HUES48 (cell line): Measurements from ENCODE around the gene COX7B2.

Source experiments
- H3K27ac ChIP-seq: one replicate; pipeline ENCODE4 v1.7.0; 2013; ENCODE audit warnings: low read depth, low read length, inconsistent platforms
- H3K27me3 ChIP-seq: 2 replicates; pipeline ENCODE4 v1.6.1; 2013; ENCODE audit warnings: mild to moderate bottlenecking, low read length; ENCODE audit not compliant: control insufficient read depth, insufficient read depth
- H3K36me3 ChIP-seq: 2 replicates; pipeline ENCODE4 v1.6.1; 2013; ENCODE audit warnings: low read length; ENCODE audit not compliant: control insufficient read depth, insufficient read depth
- H3K4me1 ChIP-seq: 2 replicates; pipeline ENCODE4 v1.6.1; 2013; ENCODE audit warnings: mild to moderate bottlenecking, low read length; ENCODE audit not compliant: control insufficient read depth, insufficient read depth
- H3K4me3 ChIP-seq: 2 replicates; pipeline ENCODE4 v1.5.1; 2013; ENCODE audit warnings: mild to moderate bottlenecking, low read depth, low read length
- H3K9ac ChIP-seq: 2 replicates; pipeline ENCODE4 v1.6.1; 2013; ENCODE audit warnings: mild to moderate bottlenecking, low read depth, low read length, moderate library complexity
- H3K9me3 ChIP-seq: 2 replicates; pipeline ENCODE4 v1.6.1; 2013; ENCODE audit warnings: low read length; ENCODE audit not compliant: control insufficient read depth, insufficient read depth

The COX7B2 gene, protein sequence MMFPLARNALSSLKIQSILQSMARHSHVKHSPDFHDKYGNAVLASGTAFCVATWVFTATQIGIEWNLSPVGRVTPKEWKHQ

DNA sequence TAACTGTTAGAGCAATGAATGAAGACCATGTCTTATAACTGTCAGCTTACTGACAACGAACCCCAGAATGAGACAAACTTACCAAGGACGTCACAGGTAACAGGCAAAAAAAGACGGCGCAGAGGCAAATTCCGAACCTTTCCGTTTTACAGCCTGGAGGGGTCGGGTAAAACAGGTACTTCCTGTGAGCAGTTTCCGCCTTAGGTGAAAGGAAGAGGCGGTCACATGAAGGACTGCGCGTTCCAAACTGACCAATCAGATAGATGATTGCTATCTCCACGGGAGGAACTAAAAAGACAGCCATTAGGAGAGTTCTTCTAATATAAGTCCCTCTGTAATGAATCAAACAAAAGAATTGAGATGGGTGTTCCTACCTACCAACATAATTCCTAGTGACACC, at the start of gene COX7B2:
Gene COX7B2, minus strand, starts transcription at position 168 of the 400 bp plus-strand sequence. CDS start 174,053 bp downstream, outside the sequence.
- H3K9ac ChIP-seq: no peak within 1 kb of the TSS
- H3K4me1 ChIP-seq: no peaks in the 10 kb centered on the region
- no peak within 1 kb of the TSS for H3K27ac ChIP-seq
- no peaks in the 10 kb centered on the region for H3K27me3 ChIP-seq
- no peak within 1 kb of the TSS for H3K4me3 ChIP-seq
- no peaks in the 10 kb centered on the region for H3K9me3 ChIP-seq
- no peaks in the 10 kb centered on the region for H3K36me3 ChIP-seq

DNA sequence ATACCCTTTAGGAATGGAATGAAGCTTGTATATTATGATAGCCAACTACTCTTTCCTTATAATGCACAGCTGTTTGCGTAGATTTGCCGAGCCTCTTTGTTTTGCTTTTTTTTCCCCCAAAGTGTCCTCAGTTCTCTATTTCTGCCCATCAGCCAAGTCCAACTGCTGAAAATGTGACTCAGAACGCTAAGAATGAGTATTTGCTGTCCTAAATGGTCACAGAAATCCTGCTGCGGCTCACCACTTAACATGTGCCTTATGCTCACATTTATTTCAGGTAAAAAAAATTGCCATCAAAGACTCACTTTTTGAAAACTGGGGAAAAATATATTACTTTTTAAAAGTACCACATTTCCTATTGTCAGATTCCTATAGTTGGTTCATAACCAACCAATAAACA, 47.4 kb upstream of the COX7B2 start:
- H3K36me3 ChIP-seq: no peaks in the 10 kb centered on the region
- H3K4me3 ChIP-seq: no peak overlapping the region
- H3K27me3 ChIP-seq: no peaks in the 10 kb centered on the region
- H3K9me3 ChIP-seq: no peaks in the 10 kb centered on the region
- no peak overlapping the region for H3K27ac ChIP-seq
- H3K4me1 ChIP-seq: no peaks in the 10 kb centered on the region
- H3K9ac ChIP-seq: no peak overlapping the region

DNA sequence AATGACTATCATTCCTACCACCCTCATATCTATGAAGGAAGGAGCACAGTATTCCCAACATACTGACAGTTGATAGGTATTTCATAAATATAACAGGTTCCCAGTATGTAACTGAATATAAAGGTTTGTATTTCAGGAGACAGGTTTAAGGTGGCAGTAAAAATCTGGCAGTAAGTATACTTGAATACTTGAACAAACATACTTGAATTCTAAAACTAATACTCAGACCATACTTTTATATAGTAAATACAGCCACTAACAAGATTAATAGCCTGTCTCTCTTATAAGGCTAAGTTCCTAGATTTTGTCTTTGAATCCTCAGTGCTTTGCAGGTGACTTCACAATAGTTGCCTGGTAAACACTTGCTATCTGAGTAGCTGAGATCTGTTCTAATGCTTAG, 46.6 kb upstream of the COX7B2 start:
- Histone ChIP-seq H3K4me3 (no peak overlapping the region), H3K9me3 (no peaks in the 10 kb centered on the region), H3K4me1 (no peaks in the 10 kb centered on the region), H3K9ac (no peak overlapping the region), H3K27me3 (no peaks in the 10 kb centered on the region), H3K27ac (no peak overlapping the region), H3K36me3 (no peaks in the 10 kb centered on the region)

DNA sequence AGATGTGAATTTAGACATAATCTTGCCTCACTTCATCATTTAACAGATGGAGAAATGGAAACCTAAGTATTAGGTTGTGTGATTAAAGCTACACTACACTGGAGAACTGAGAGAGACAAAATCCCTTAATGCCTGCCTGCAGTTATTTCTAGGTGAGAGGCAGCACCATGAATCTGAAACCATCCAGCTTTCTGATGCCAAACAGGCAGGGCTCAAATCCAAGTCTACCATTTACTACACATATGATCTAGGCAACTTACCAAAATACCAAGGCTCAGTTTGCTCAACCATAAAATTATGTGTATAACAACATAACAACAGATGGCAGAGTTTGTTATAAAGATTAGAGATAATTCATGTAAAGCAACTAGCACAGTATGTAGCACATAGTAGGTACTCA, 45.6 kb upstream of the COX7B2 start:
- H3K9ac ChIP-seq: no peak overlapping the region
- H3K27me3 ChIP-seq: no peaks in the 10 kb centered on the region
- H3K9me3 ChIP-seq: no peaks in the 10 kb centered on the region
- no peak overlapping the region for H3K27ac ChIP-seq
- no peaks in the 10 kb centered on the region for H3K4me1 ChIP-seq
- H3K36me3 ChIP-seq: no peaks in the 10 kb centered on the region
- no peak overlapping the region for H3K4me3 ChIP-seq

DNA sequence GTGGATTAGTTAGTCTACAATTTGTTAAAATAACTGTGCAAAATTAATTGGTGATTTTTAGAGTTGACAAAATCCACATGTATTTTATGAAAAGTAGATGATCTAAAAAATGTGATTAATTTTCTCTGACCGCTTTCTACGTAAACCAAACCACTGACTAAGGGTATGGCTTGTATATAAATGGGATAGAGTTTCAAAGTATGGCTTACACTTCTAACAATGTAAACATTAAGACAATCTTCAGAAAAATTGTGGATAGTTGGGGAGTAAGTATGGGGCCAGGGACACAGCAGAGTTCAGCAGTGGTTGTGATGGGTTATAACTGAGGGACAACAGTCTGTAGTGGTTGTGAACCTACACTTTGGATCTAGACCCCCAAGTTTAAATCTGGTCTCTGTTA, 44.5 kb upstream of the COX7B2 start:
- Histone ChIP-seq H3K4me1 (no peaks in the 10 kb centered on the region), H3K36me3 (no peaks in the 10 kb centered on the region), H3K27ac (no peak overlapping the region), H3K4me3 (no peak overlapping the region), H3K9me3 (no peaks in the 10 kb centered on the region), H3K9ac (no peak overlapping the region), H3K27me3 (no peaks in the 10 kb centered on the region)

DNA sequence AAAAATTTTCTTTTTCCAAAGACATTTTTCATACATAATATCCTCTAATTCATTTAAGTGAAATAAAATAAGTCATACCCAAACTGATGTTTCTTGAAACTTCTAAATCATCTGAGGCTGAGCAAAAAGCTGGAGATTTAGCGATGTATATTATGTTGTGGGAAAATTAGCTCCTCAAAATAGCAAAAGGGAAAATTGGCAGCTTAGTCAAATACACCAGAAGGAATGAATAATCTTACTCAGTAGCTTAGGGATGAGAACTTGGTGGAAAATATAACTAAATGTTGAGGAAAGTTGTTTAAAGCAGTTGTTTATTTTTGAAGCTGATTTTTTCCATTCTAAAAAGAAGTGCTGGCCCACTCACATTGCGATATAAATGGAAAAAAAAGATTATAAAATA, 43.4 kb upstream of the COX7B2 start:
- H3K27me3 ChIP-seq: no peaks in the 10 kb centered on the region

DNA sequence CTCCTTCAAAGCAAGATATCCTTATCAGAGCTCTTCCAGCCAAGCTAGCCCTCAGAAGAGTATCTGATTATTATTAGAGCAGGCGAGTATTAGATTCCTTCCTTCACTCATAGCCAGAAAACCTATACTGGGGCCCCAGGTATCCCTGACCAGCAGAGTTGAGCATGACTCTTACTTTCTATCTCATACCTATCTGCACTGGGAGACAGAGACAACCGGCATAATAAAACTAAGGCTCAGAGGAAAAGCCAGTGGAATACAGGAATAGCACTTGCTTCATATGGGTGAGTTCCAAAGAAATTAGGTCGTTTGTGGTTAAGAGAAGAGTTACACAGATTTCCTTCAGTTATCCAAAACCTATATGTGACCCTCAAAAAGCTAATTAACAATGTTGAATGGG, 41.8 kb upstream of the COX7B2 start:
- H3K36me3 ChIP-seq: no peaks in the 10 kb centered on the region
- H3K9me3 ChIP-seq: no peaks in the 10 kb centered on the region
- no peak overlapping the region for H3K4me3 ChIP-seq
- H3K27ac ChIP-seq: no peak overlapping the region
- H3K27me3 ChIP-seq: no peaks in the 10 kb centered on the region
- H3K9ac ChIP-seq: no peak overlapping the region
- H3K4me1 ChIP-seq: no peaks in the 10 kb centered on the region

More for the DNA sequence above, 43.4 kb upstream of the COX7B2 start:
- H3K27ac ChIP-seq: no peak overlapping the region
- no peak overlapping the region for H3K4me3 ChIP-seq
- no peaks in the 10 kb centered on the region for H3K36me3 ChIP-seq
- H3K9me3 ChIP-seq: no peaks in the 10 kb centered on the region
- H3K4me1 ChIP-seq: no peaks in the 10 kb centered on the region
- H3K9ac ChIP-seq: no peak overlapping the region

DNA sequence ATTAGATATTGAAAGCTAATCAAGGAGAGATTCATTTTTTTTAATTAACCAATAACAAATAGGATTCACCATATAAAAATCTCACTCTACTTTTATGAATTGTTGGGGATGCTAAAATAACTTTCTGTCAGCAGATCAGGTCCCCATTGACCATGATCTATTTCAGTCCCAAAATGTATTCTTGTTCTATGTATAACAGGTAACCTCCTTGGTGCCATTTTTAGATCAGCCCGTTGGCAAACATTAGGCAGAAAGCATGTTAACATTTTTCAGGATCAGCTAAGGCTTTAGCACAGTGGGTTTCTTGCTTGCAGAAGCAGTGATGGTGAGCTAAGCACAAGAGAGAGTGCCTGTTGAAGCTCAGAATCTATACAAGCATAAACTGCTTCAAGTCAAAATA, 40.8 kb upstream of the COX7B2 start:
- Histone ChIP-seq H3K4me1 (no peaks in the 10 kb centered on the region), H3K9ac (no peak overlapping the region), H3K4me3 (no peak overlapping the region), H3K36me3 (no peaks in the 10 kb centered on the region), H3K27ac (no peak overlapping the region), H3K9me3 (no peaks in the 10 kb centered on the region), H3K27me3 (no peaks in the 10 kb centered on the region)

DNA sequence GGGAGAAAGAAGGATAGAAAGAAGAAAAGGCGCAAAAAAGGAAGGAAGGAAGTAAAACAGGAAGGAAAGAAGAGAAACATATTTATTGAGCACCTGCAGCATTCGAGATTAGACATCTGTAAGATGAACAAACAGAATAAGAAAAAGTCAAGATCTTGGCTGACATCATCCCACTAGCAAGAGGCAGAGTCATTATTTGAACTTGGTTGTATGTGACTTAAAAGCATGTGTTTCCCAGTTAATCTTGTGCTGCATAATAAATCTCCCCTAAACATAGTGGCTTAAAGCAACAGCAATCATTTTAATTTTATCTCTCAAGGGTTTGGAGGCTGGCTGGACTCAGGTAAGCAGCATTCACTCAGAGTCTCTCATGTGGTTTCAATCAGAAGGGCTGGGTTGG, 38.5 kb upstream of the COX7B2 start:
- no peak overlapping the region for H3K4me3 ChIP-seq
- H3K4me1 ChIP-seq: no peaks in the 10 kb centered on the region
- no peak overlapping the region for H3K27ac ChIP-seq
- H3K9me3 ChIP-seq: no peaks in the 10 kb centered on the region
- no peaks in the 10 kb centered on the region for H3K27me3 ChIP-seq
- H3K9ac ChIP-seq: no peak overlapping the region
- H3K36me3 ChIP-seq: no peaks in the 10 kb centered on the region

DNA sequence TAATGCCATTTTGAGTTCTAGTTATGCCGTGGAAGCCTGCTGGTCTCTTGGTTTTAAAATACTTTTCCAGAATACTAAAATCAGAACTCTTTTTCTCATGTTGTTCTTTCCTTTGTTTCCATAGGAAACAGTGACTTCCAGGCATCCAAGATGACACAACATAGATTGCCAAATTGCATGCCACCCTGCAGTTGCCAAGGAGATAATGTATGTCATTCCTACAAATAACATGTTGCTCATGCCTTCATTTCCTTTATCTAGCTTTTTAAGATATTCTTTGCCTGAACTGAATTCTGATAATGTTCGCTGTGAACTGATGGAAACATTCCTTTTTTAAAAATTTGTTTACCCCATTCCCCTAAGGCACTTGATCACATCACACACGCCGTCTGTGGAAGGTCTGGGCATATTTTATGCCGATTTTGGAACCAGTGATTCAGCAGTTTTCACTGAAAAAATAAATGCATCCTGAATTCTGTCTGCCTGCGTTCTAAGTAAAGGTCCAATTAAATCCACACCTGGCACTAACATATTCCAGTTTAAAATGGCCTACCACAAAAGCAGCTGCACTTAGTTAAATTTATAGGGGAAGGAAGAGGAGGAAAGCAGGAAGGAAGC, 38.0 kb upstream of the COX7B2 start:
- H3K27me3 ChIP-seq: no peaks in the 10 kb centered on the region
- no peaks in the 10 kb centered on the region for H3K4me1 ChIP-seq
- H3K27ac ChIP-seq: no peak overlapping the region
- H3K9ac ChIP-seq: no peak overlapping the region
- no peaks in the 10 kb centered on the region for H3K36me3 ChIP-seq
- H3K9me3 ChIP-seq: no peaks in the 10 kb centered on the region
- H3K4me3 ChIP-seq: no peak overlapping the region

DNA sequence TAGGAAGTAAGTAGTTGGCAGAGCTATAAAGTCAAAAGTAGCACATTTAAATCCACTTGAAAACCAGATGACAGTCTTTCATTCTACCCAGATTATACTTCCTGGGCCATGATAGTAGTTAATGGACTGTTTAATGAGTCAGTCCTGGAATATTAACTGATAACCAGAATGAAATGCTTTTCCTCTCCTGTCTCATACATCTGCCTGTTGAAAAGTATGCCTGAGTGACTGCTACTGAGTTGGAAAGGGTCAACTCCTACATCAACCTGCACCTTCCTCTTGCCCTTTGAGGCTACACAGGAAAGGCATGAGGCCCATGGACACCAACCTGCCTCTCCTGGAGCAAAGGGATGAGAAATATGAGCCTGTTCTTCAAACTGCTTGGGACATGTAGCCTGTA, 36.0 kb upstream of the COX7B2 start:
- H3K27me3 ChIP-seq: no peaks in the 10 kb centered on the region

More for the DNA sequence above, 36.0 kb upstream of the COX7B2 start:
- Histone ChIP-seq H3K9me3 (no peaks in the 10 kb centered on the region), H3K27ac (no peak overlapping the region), H3K9ac (no peak overlapping the region), H3K4me3 (no peak overlapping the region), H3K4me1 (no peaks in the 10 kb centered on the region), H3K36me3 (no peaks in the 10 kb centered on the region)
